HG03025 (cell line): ENCODE results near the gene ADAMTS19.

Source experiments
- ATAC-seq: cut with Tn5 transposase; IDR thresholded peaks from one replicate; pipeline ENCODE4 v1.9.1; 2021; ENCODE audit warnings: mild to moderate bottlenecking, moderate library complexity; ENCODE audit not compliant: unreplicated experiment, low FRiP score

The ADAMTS19 gene

DNA sequence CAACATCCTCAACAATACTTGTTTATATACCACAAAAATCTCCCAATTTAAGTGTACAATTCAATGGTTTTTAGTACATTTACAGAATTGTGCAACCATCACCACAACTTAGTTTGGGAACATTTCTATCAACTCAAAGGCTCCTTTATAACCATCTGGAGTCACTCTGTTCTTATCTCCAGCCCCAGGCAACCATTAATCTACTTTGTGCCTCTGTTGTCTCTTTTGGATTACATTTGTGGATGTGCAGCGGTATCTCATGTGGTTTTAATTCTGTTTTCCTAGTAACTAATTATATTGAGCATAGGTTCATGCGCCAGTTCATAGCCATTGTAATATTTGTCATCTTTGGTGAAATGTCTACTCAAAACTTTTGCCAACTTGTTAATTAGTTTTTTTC is 14.4 kb downstream of the ADAMTS19 start:
- no peak for ATAC-seq

- ATAC-seq: no peak
Measured at GRCh38 chr5:129476751-129477150, 16.7 kb downstream of the ADAMTS19 start.

GRCh38 chr5:129477532-129477931 is 17.4 kb downstream of the ADAMTS19 start:
- ATAC-seq: no peak

- no peak for ATAC-seq
Measured at GRCh38 chr5:129481161-129481560, 21.1 kb downstream of the ADAMTS19 start.

DNA sequence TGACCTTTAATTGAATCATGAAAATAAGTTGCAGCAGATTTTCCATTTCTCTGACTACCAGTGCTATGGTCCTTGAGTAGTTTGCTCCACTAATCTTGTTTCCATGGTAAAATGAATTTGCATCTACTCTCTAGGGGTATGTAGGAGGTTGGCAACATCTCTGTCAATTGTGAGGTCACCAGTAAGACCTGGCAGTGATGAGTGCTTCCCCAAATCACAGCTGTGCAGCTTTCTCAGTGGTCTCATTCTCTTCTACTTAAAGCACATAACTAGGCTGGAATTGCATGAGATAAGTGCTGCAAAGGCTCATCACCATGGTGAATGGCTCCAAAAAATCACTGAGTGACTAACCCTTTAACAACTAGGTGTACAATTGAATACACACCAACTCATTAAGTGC is 36.3 kb downstream of the ADAMTS19 start:
- ATAC-seq: no peak

GRCh38 chr5:129496864-129497595 is 36.9 kb downstream of the ADAMTS19 start:
- no peak for ATAC-seq

- ATAC-seq: no peak
Measured at GRCh38 chr5:129499208-129499852, 39.2 kb downstream of the ADAMTS19 start.

GRCh38 chr5:129500101-129500500 is 40.0 kb downstream of the ADAMTS19 start:
- no peak for ATAC-seq

DNA sequence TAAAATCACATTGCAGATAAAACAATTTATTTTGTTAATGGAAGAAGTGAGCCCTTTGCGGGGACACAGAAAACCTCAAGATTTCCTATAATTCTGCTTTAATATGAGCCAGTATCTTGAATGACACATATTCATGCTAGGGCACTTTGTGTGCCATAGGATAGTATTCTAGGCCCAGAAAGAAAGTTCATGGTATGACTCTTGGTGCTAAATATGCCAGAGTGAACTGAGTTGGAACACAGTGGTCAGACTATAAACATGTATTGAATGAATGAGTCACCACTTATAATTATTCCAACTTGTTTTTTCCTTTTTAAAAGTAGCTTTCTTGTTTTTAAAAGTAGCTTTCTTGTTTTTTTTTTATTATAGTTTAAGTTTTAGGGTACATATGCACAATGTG is 46.0 kb downstream of the ADAMTS19 start:
- no peak for ATAC-seq

DNA sequence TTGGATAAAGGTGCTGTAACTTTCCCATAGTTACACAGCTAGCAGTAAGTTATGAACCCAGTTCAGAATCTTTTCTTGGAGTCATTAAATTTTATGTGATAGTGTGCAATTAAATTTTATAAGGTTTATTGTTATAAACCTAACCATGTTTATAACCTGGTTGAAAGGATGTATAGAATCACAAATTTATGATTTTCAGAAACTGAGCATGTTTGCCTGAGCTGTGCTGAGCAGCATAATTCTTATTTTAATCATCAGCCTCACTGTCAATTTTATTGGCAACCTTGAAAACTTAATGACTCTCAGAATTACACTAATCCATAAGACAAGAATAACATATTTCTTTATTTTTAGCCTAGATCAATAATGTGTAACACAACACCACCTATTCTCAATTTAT is 46.9 kb downstream of the ADAMTS19 start:
- no peak for ATAC-seq

GRCh38 chr5:129507527-129507926 is 47.4 kb downstream of the ADAMTS19 start:
- ATAC-seq: no peak

- no peak for ATAC-seq
Measured at GRCh38 chr5:129508606-129509005, 48.5 kb downstream of the ADAMTS19 start.

DNA sequence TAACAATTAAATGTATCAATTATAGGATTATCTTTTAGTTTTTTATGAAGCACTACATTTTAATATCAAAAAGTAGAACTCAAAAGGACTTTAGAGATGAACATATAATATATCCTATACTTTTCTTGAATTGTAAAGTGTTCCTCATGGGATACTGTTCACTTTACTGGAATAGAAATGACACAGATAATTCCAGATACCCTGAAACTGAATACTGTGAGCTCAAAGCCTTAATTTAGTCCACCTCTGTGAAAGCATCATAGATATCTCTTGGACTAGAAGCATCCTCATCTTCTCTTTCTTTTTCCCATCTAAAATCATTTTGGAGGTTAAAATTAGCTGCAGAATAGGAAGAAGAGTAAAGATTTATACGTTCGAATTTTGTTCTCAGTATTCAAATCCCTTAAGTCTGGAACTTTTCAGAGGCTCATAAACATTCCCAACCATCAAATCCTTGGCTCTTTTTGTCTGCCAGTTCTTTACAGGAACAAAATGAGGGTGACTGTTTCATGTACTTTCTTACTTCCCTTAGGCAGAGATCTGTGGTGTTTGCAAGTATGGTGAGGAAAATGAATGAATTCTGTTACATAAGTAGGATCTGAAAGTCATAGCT is 49.4 kb downstream of the ADAMTS19 start:
- ATAC-seq: no peak

- ATAC-seq: no peak
Measured at GRCh38 chr5:129511291-129511690, 51.2 kb downstream of the ADAMTS19 start.

- ATAC-seq: no peak
Measured at GRCh38 chr5:129541051-129541450, 81.0 kb downstream of the ADAMTS19 start.

- no peak for ATAC-seq
Measured at GRCh38 chr5:129541648-129542251, 81.7 kb downstream of the ADAMTS19 start.

DNA sequence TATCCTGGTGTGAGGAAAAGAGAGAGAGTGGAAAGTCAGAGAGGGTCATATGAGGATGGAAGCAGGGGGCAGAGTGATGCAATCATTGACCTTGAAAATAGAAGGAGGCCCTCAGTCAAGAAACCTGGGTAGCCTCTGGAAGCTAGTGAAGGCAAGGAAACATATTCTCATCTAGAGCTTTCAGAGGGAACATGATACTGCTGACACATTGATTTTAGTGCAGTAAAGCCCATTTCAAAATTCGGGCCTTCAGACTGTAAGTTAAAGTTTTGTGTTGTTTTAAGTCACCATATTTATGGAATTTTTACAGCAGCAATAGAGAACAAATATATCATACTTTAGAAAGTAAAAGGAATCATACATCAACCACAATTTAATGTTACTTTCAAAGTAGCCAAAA is 87.0 kb downstream of the ADAMTS19 start:
- no peak for ATAC-seq

- no peak for ATAC-seq
Measured at GRCh38 chr5:129554134-129554904, 94.2 kb downstream of the ADAMTS19 start.

DNA sequence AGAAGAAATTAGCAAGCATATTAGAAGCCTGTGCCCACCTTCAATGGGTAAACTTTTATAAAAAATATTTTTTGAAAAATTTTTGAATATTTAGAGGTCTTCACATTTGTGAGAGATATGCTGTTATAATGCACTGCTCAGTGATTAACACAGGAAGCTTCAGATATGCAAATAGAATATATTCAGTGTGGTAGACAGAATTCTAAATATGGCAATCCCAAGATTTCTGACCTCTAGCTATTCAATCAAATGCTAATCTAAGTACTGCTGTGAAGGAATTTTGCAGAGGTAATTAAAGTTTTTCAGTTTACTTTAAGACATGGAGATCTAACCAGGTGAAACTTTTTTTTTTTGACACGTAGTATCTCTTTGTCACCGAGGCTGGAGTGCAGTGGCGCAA is 103.5 kb downstream of the ADAMTS19 start:
- ATAC-seq: no peak

- ATAC-seq: no peak
Measured at GRCh38 chr5:129569295-129569694, 109.2 kb downstream of the ADAMTS19 start.

- ATAC-seq: no peak
Measured at GRCh38 chr5:129572060-129572459, 112.0 kb downstream of the ADAMTS19 start.
